Suprapubic skin (tissue), 4 donors: ENCODE results near the gene CPA1. TPM values are rescaled to one million over a fixed set of nuclear protein-coding genes. Genes with fewer than 3 reads are reported as not detected.

Source experiments
- DNase-seq, 2 donors: peaks; one replicate each; pipeline ENCODE4 v3.0.0-alpha.2; 2019; ENCODE audit warnings: low spot score in 2 of 2
- H3K27ac ChIP-seq: fragments of 200-600 bp; sonication (generic); one replicate; pipeline ENCODE4 v1.5.1; 2019
- H3K27me3 ChIP-seq: fragments of 200-600 bp; sonication (generic); one replicate; pipeline ENCODE4 v1.5.1; 2019
- H3K36me3 ChIP-seq: fragments of 200-600 bp; sonication (generic); one replicate; pipeline ENCODE4 v1.5.1; 2019
- H3K4me1 ChIP-seq: fragments of 200-600 bp; sonication (generic); one replicate; pipeline ENCODE4 v1.5.1; 2019
- H3K4me3 ChIP-seq: fragments of 200-600 bp; sonication (generic); one replicate; pipeline ENCODE4 v1.5.1; 2019; ENCODE audit warnings: mild to moderate bottlenecking
- H3K9me3 ChIP-seq: fragments of 200-600 bp; sonication (generic); one replicate; pipeline ENCODE4 v1.5.1; 2019
- CTCF ChIP-seq, 2 donors: fragments of 200-600 bp in 1 of 2; fragments of 450-650 bp in 1 of 2; sonication (generic) in 1 of 2; IDR thresholded peaks; one replicate each; pipeline ENCODE4 v1.5.1; 2016 to 2019; ENCODE audit warnings: antibody characterized with exemption in 2 of 2, mild to moderate bottlenecking in 1 of 2, moderate library complexity in 1 of 2
- EP300 ChIP-seq: sonication (generic); formaldehyde crosslinking; IDR thresholded peaks from one replicate; pipeline ENCODE4 v1.6.1; 2017; ENCODE audit warnings: antibody characterized with exemption
- POLR2A ChIP-seq, 2 donors: fragments of 450-650 bp; IDR thresholded peaks; one replicate each; pipeline ENCODE4 v1.6.1; 2017; ENCODE audit warnings: antibody characterized with exemption in 2 of 2, mild to moderate bottlenecking in 2 of 2, moderate library complexity in 2 of 2
- POLR2AphosphoS5 ChIP-seq, 3 donors: sonication (generic); formaldehyde crosslinking; IDR thresholded peaks; one replicate each; pipeline ENCODE4 v1.6.1; 2017; ENCODE audit warnings: antibody characterized with exemption in 3 of 3
- WGBS: methylation state at CpG from one replicate; pipeline ENCODE4 v1.1.5; 2018; 5-methylcytosine and 5-hydroxymethylcytosine counted together
- total RNA-seq, 4 donors: library from RNA; depleted of rRNA; stranded (reverse); fragments of >200 nt; gene quantifications; one replicate each; pipeline ENCODE4 v1.1.0, GENCODE V29; 2016

Gene CPA1
- total RNA-seq, 4 donors from 2014 or later, result not detected

GRCh38 chr7:130409067-130409711, 28.9 kb downstream of the CPA1 start:
- H3K27me3 ChIP-seq, result no peaks in the 10 kb centered on the region
- 62% methylated on average over 3 of the region's 3 CpGs for WGBS
- H3K27ac ChIP-seq, result no peak overlapping the region
- DNase-seq, result no peak
- H3K36me3 ChIP-seq, result no peaks in the 10 kb centered on the region
- H3K4me3 ChIP-seq, result no peak overlapping the region
- H3K9me3 ChIP-seq, result no peaks in the 10 kb centered on the region
- H3K4me1 ChIP-seq, result peaks cover 3% of the 10 kb centered on the region
- TF ChIP-seq EP300 (no peak), POLR2AphosphoS5 (IDR thresholded peaks at IDR 0.05) (no peak)

- WGBS, result 88% methylated on average over 4 of the region's 4 CpGs
Observed at GRCh38 chr7:130409712-130410072, 29.4 kb downstream of the CPA1 start.

GRCh38 chr7:130410868-130411541, 30.7 kb downstream of the CPA1 start:
- WGBS, result 70% methylated on average over 4 of the region's 4 CpGs
- no peak for DNase-seq
- Histone ChIP-seq H3K4me1 (peaks cover 3% of the 10 kb centered on the region), H3K4me3 (no peak overlapping the region), H3K9me3 (no peaks in the 10 kb centered on the region), H3K36me3 (no peaks in the 10 kb centered on the region), H3K27me3 (no peaks in the 10 kb centered on the region), H3K27ac (no peak overlapping the region)
- TF ChIP-seq POLR2A (IDR thresholded peaks at IDR 0.05) (no peak), CTCF (IDR thresholded peaks at IDR 0.05) (no peak), EP300 (no peak), POLR2AphosphoS5 (IDR thresholded peaks at IDR 0.05) (no peak)

More at GRCh38 chr7:130409712-130410072, 29.4 kb downstream of the CPA1 start:
- Histone ChIP-seq H3K4me3 (no peak overlapping the region), H3K4me1 (peaks cover 3% of the 10 kb centered on the region), H3K27ac (no peak overlapping the region), H3K36me3 (no peaks in the 10 kb centered on the region), H3K9me3 (no peaks in the 10 kb centered on the region), H3K27me3 (no peaks in the 10 kb centered on the region)
- TF ChIP-seq CTCF (IDR thresholded peaks at IDR 0.05), result no peak
- TF ChIP-seq EP300, result no peak
- TF ChIP-seq POLR2A (IDR thresholded peaks at IDR 0.05), result no peak
- no peak for TF ChIP-seq POLR2AphosphoS5 (IDR thresholded peaks at IDR 0.05)
- DNase-seq, result no peak

GRCh38 chr7:130413201-130413600, 32.9 kb downstream of the CPA1 start:
- WGBS, result 86% methylated on average over 4 of the region's 4 CpGs
- H3K9me3 ChIP-seq, result no peaks in the 10 kb centered on the region
- TF ChIP-seq EP300, result no peak
- no peak for TF ChIP-seq POLR2AphosphoS5 (IDR thresholded peaks at IDR 0.05)
- no peak for TF ChIP-seq POLR2A (IDR thresholded peaks at IDR 0.05)
- TF ChIP-seq CTCF (IDR thresholded peaks at IDR 0.05), result no peak

GRCh38 chr7:130415006-130415405, 34.7 kb downstream of the CPA1 start:
- no peak for TF ChIP-seq CTCF (IDR thresholded peaks at IDR 0.05)
- TF ChIP-seq POLR2AphosphoS5 (IDR thresholded peaks at IDR 0.05), result no peak
- no peak for TF ChIP-seq POLR2A (IDR thresholded peaks at IDR 0.05)
- TF ChIP-seq EP300, result no peak
- Histone ChIP-seq H3K4me1 (no peaks in the 10 kb centered on the region), H3K4me3 (no peak overlapping the region), H3K9me3 (no peaks in the 10 kb centered on the region), H3K27me3 (no peaks in the 10 kb centered on the region), H3K36me3 (no peaks in the 10 kb centered on the region), H3K27ac (no peak overlapping the region)
- DNase-seq, result no peak

More at GRCh38 chr7:130413201-130413600, 32.9 kb downstream of the CPA1 start:
- H3K4me1 ChIP-seq, result peaks cover 3% of the 10 kb centered on the region
- H3K4me3 ChIP-seq, result no peak overlapping the region
- no peak overlapping the region for H3K27ac ChIP-seq
- no peaks in the 10 kb centered on the region for H3K27me3 ChIP-seq
- DNase-seq, result no peak
- no peaks in the 10 kb centered on the region for H3K36me3 ChIP-seq
